Body of pancreas (tissue), 4 donors: Measurements from ENCODE around the gene GALNT17.

Experiments used
- POLR2A ChIP-seq, 3 donors: fragments of 450-650 bp; IDR thresholded peaks; one replicate each; pipeline ENCODE4 v1.6.1; 2016; ENCODE audit warnings: antibody characterized with exemption in 3 of 3, mild to moderate bottlenecking in 2 of 3
- TF ChIP-seq, protein P1 (sequence below), 7 experiments: fragments of 450-650 bp in 4 of 7; fragments of 200-600 bp in 3 of 7; sonication (generic) in 3 of 7; IDR thresholded peaks; one replicate each; pipeline ENCODE4 v1.5.1; 2016 to 2019; ENCODE audit warnings: antibody characterized with exemption in 7 of 7

DNA sequence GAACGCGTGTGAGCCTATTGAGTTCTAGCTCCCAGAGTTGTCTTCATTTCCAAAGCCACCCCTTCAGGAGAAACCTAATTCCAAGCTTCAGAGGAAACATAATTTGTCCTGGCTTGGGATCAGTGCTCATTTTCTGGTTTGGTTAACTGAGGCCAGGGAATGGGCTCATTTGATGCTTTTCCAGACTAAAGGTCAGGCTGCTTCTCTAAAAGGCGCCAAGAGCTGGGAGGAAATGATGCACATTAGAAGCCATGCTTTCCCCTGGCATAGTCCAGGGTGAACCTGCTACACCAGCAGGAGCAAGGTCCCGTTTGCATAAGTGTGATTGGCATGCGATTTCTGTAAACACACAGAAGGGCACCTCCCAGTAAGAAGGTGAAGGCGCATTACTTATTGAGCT is 435.0 kb downstream of the GALNT17 start:
- TF ChIP-seq, protein P1, sequence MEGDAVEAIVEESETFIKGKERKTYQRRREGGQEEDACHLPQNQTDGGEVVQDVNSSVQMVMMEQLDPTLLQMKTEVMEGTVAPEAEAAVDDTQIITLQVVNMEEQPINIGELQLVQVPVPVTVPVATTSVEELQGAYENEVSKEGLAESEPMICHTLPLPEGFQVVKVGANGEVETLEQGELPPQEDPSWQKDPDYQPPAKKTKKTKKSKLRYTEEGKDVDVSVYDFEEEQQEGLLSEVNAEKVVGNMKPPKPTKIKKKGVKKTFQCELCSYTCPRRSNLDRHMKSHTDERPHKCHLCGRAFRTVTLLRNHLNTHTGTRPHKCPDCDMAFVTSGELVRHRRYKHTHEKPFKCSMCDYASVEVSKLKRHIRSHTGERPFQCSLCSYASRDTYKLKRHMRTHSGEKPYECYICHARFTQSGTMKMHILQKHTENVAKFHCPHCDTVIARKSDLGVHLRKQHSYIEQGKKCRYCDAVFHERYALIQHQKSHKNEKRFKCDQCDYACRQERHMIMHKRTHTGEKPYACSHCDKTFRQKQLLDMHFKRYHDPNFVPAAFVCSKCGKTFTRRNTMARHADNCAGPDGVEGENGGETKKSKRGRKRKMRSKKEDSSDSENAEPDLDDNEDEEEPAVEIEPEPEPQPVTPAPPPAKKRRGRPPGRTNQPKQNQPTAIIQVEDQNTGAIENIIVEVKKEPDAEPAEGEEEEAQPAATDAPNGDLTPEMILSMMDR (IDR thresholded peaks at IDR 0.05) = no peak
- no peak for TF ChIP-seq POLR2A (IDR thresholded peaks at IDR 0.05)
